ENCODE data around the gene ING4.
"Not testable (repeated sequence)": the region's sequence is repeated elsewhere in the genome, so short reads cannot be mapped to it uniquely, and the experiment has no call there.

The ING4 gene

GRCh38 chr12:6662906-6663742, at the start of gene ING4:
Gene ING4, minus strand, starts transcription at chr12:6663119. Its CDS starts 18 bp downstream, at chr12:6663101.
- DNase-seq (ENCODE audit: extremely low read depth, low read depth), result peak; percentile 99
- no peak for TF ChIP-seq CTCF (IDR thresholded peaks at IDR 0.05; ENCODE audit: low read depth, low read length)

GRCh38 chr12:6708960-6709394, 46.1 kb upstream of the ING4 start:
- no peak for DNase-seq (ENCODE audit: extremely low read depth, low read depth)
- no peak for TF ChIP-seq CTCF (IDR thresholded peaks at IDR 0.05; ENCODE audit: low read depth, low read length)

- not testable (repeated sequence) for DNase-seq (ENCODE audit: extremely low read depth, low read depth)
Observed at GRCh38 chr12:6708351-6708750, 45.4 kb upstream of the ING4 start.

- no peak for DNase-seq (ENCODE audit: extremely low read depth, low read depth)
Observed at GRCh38 chr12:6703631-6704030, 40.7 kb upstream of the ING4 start.

GRCh38 chr12:6701078-6701768, 38.3 kb upstream of the ING4 start:
- DNase-seq (ENCODE audit: extremely low read depth, low read depth), result no peak
- TF ChIP-seq CTCF (IDR thresholded peaks at IDR 0.05; ENCODE audit: low read depth, low read length), result no peak

More at GRCh38 chr12:6703631-6704030, 40.7 kb upstream of the ING4 start:
- no peak for TF ChIP-seq CTCF (IDR thresholded peaks at IDR 0.05; ENCODE audit: low read depth, low read length)

- no peak for TF ChIP-seq CTCF (IDR thresholded peaks at IDR 0.05; ENCODE audit: low read depth, low read length)
- DNase-seq (ENCODE audit: extremely low read depth, low read depth), result no peak
Observed at GRCh38 chr12:6700646-6701051, 37.7 kb upstream of the ING4 start, which contains the start of gene PIANP. Gene PIANP, minus strand, starts transcription at chr12:6700815. Its CDS starts 2,754 bp downstream, at chr12:6698061.

GRCh38 chr12:6699989-6700645, 37.2 kb upstream of the ING4 start:
- no peak for TF ChIP-seq CTCF (IDR thresholded peaks at IDR 0.05; ENCODE audit: low read depth, low read length)
- DNase-seq (ENCODE audit: extremely low read depth, low read depth), result no peak

All from AG09319 (cell line).